HL-60 (cell line): ENCODE data around the gene RELN.

Experiments used
- CTCF ChIP-seq: IDR thresholded peaks from one replicate; pipeline ENCODE4 v1.5.1; 2011; ENCODE audit warnings: low read length, control low read depth, inconsistent platforms; ENCODE audit not compliant: insufficient read depth
- POLR2AphosphoS5 ChIP-seq: IDR thresholded peaks from 2 replicates; pipeline ENCODE4 v1.6.1; 2012; ENCODE audit warnings: low read depth

DNA sequence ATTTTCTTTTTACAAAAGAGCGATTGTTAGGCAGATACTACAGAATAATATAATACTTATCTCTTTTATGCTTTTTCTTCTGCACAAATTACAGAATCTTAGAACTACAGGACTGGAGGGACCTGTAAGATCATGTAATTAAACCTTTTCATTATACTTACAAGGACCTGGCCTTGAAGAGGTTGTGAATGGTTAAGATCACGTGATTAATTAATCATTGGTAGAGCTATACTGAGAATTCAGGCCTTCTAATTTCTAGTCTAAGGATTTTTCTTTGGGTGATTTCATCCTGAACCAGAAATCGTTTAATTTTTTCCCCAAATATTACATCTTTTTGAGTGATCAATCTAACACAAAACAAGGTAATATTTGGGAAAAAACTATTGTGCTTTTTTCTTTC, 379.7 kb downstream of the RELN start:
- TF ChIP-seq CTCF: no peak
- TF ChIP-seq POLR2AphosphoS5: no peak
